ENCODE measurements around the gene SKAP1.
A peak's percentile ranks its signal among the peaks of the same experiment; 100 is the strongest.
"Not testable (repeated sequence)": the region's sequence is repeated elsewhere in the genome, so short reads cannot be mapped to it uniquely, and the experiment has no call there.

The SKAP1 gene

DNA sequence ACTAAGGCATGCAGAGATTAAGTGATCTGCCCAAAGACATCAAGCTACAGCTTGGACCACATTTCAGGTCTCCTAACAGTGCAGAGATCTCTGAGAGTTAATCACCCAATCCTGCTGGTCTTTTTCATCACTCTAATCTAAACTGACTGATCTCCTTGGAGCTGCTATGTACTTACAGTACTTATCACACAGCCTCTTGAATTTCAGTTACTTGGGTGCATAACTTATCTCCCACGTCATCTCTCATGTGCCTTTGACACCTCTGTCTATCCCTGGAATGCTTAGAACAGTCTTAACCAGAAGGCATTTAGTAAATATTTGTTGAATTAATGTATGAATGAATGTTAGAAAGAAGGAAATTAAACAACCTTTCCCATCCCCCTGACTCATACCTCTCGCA lies 183.4 kb downstream of the SKAP1 start:
- DNase-seq (ENCODE audit: insufficient read length) (no peak), FAIRE-seq (no peak)
- TF ChIP-seq TAF1 (IDR thresholded peaks at IDR 0.05; ENCODE audit: borderline replicate concordance, low read depth, low read length), result no peak
- TF ChIP-seq POLR2A (IDR thresholded peaks at IDR 0.05; ENCODE audit: low read depth, low read length), result no peak
- no peak for TF ChIP-seq POLR2AphosphoS5 (IDR thresholded peaks at IDR 0.05; ENCODE audit: low read depth, low read length)

DNA sequence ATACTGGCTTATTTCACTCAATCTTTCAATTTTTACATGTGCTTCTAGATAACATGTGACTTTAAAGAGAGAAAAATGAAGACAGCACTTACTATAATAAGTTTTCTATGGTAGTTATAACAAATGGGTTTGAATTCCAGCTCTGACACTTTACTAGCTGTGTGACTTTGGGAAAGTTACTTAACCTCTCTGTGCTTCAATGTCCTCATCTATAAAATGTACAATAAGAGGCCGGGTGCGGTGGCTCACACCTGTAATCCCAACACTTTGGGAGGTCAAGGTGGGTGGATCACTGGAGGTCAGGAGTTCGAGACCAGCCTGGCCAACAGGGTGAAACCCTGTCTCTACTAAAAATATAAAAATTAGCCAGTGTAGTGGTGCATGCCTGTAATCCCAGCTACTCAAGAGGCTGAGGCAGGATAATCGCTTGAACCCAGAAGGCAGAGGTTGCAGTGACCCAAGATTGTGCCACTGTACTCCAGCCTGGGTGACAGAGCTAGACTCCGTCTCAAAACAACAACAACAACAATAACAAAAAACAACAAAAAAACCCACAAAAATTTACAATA lies 184.5 kb downstream of the SKAP1 start:
- FAIRE-seq; DNase-seq (ENCODE audit: insufficient read length): not testable (repeated sequence)

DNA sequence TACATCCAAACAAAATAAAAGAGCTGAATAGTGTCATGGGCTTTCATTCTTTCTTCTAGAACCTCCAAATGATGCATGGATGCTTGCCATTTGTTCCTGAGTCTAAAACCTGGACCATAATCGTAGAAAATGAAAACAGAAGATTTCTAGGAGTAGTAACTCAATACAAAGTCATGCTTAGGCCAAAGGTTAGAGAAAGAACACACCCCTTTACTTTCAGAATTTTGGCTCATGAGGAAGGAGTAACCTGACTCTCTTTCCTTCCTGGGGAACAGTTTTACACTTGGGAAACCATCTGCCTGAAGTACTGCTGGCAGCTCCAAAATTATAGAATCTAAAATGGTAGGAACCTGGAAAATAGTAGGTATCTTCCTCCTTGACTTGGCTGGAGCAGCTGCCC lies 185.2 kb downstream of the SKAP1 start:
- DNase-seq (ENCODE audit: insufficient read length) (no peak), FAIRE-seq (no peak)
- TF ChIP-seq POLR2A (IDR thresholded peaks at IDR 0.05; ENCODE audit: low read depth, low read length), result no peak
- TF ChIP-seq TAF1 (IDR thresholded peaks at IDR 0.05; ENCODE audit: borderline replicate concordance, low read depth, low read length), result no peak
- TF ChIP-seq POLR2AphosphoS5 (IDR thresholded peaks at IDR 0.05; ENCODE audit: low read depth, low read length), result no peak

DNA sequence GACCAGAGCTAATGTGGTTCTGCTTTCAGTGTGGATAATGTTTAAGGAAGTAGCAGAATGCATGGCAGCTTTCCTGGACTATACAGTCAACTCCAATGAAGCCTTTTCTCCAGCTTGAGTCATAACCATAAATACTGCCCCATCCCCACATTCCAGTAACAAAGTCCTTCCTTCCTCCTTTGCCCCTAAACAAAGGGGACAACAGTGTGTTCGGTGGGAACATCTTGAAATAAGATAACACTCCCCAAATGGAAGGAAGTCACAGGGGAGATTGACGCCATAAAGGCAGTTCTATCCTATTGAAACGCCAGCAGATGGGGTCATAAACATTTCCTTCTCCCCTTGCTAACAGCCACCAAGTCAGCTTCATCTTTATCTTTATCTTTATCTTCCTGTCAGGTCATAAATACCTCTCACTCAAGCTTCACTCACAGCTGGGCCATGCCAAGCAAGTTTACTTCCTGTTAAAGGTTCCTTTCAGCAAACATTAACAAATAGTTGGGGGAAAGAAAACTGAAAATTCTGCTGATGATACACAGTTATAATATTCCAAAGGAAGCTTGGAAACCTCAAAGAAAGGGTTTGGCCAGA lies 185.8 kb downstream of the SKAP1 start:
- DNase-seq (ENCODE audit: insufficient read length) (no peak), FAIRE-seq (peak; percentile 40)
- no peak for TF ChIP-seq POLR2AphosphoS5 (IDR thresholded peaks at IDR 0.05; ENCODE audit: low read depth, low read length)
- no peak for TF ChIP-seq POLR2A (IDR thresholded peaks at IDR 0.05; ENCODE audit: low read depth, low read length)
- no peak for TF ChIP-seq TAF1 (IDR thresholded peaks at IDR 0.05; ENCODE audit: borderline replicate concordance, low read depth, low read length)

DNA sequence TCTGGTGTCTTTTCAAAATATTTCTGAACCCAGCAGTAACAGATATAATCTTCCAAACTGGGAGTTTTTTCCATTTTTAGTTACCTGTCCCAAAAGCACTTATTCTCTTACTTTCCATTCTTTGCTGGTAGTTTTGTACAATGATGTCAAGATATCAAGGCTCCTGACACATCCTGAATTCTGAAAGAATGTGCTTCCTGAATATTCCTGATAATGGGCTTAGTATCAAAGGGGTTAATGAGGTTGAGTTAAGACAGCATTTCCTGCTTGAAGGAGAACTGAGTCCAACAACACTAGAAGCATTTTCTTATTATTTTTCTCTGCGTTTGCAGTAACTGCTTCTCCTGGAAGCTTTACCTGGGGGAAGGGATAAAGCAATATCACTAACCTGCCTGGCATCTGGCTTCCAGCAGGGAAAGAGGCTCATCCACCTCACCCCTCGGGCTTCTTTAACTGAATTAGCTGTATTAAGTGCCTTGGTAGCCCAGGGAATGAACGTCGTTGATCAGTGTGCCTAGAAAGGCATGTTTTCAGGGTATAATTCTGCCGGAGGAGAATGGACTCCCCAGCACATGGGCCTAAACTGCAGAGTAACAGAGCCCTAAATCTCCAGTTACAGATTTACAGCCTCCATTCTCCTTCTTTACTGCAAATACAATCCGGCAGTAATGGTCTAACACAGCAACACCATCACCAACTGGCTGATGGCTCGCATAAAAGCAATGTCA lies 188.1 kb downstream of the SKAP1 start:
- TF ChIP-seq TAF1 (IDR thresholded peaks at IDR 0.05; ENCODE audit: borderline replicate concordance, low read depth, low read length) (no peak), POLR2AphosphoS5 (IDR thresholded peaks at IDR 0.05; ENCODE audit: low read depth, low read length) (no peak), POLR2A (IDR thresholded peaks at IDR 0.05; ENCODE audit: low read depth, low read length) (no peak)
- no peak for DNase-seq (ENCODE audit: insufficient read length)
- no peak for FAIRE-seq

DNA sequence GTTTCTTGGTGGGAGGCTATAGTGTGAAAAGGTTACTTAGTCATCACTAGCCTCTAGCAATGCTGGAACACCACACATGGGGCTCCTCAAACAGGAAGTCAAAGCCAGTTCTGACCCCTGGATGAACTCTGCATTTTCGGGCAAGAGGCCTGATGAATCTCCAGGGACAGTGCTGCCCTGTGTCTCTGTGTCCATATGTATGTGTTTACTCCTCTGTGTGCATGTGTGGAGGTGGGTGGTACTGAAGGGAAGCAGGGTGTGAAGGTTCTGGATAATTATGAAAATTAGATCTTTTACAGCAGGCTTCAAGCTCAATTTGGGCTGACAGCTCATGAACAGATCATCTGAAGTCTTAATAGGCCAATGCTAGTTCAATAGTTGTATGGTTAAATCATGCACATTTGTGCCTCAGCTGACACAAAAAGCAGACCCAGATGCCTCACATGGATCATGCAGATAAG lies 188.9 kb downstream of the SKAP1 start:
- FAIRE-seq (peak; percentile 86), DNase-seq (ENCODE audit: insufficient read length) (peak; percentile 31)
- TF ChIP-seq POLR2A (IDR thresholded peaks at IDR 0.05; ENCODE audit: low read depth, low read length) (no peak), TAF1 (IDR thresholded peaks at IDR 0.05; ENCODE audit: borderline replicate concordance, low read depth, low read length) (no peak), POLR2AphosphoS5 (IDR thresholded peaks at IDR 0.05; ENCODE audit: low read depth, low read length) (no peak)

DNA sequence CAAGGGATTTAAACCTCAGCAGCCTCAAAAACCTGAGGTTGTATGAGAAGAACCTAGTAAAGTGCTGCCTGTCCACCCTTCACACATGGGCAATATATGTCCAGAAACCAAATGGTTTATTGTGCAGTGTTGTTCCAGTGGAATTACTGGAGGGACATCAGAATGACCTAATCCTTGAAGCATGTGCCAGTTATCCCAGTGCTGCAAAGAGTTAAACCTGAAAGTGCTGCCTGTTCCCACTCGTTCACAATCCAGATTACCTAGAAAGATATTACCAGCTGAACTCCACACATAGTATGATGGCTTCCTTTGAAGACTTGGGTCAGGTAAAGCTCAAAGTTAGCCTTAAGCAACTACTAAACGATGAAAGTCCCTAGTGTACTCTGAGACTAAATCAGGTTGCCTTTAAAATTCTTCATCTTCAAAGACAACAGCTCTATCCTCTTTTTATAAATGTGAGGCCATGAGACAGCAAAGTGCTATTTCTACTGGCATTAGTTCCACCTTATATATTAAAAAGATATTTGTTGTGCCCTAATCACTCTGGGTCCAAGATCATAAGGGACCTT lies 189.4 kb downstream of the SKAP1 start:
- FAIRE-seq (no peak), DNase-seq (ENCODE audit: insufficient read length) (no peak)
- TF ChIP-seq POLR2AphosphoS5 (IDR thresholded peaks at IDR 0.05; ENCODE audit: low read depth, low read length) (no peak), TAF1 (IDR thresholded peaks at IDR 0.05; ENCODE audit: borderline replicate concordance, low read depth, low read length) (no peak), POLR2A (IDR thresholded peaks at IDR 0.05; ENCODE audit: low read depth, low read length) (no peak)

DNA sequence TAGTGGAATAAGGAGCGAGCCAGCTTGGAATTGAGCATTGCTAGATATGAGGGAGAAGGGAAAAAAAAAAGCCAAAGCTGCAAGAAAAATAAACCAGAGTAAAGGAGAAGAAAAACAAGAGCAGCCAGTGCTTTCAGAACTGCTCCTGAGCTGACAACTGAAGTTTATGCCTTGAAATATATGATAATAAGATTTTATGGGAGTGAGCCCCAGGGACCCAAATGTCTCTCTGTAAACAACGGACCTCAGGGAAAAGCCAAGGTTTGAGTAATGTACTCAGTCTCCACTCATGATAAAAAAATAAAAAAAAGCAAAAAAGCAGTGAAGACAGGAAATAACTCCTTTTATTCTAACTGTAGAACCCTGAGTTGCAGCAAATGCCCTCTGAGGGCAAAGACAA lies 189.9 kb downstream of the SKAP1 start:
- FAIRE-seq, result no peak

DNA sequence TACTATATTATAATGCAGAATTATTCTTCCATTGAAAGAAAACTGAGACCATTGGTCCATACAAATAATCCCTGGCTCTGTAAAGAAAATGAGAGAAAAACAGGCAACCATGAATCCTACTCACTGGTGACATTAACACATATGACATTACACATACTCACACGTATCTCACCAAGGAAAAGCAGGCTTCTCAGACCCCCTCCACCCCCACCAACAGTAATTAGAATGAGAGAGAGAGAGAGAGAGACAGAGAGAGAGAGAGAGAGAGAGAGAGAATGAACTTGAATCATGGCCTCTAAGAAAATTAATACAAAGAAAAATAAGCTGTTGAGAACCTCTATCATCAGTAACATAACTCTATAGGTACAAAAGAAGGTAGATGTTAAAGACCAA lies 190.4 kb downstream of the SKAP1 start:
- DNase-seq (ENCODE audit: insufficient read length), result no peak
- TF ChIP-seq TAF1 (IDR thresholded peaks at IDR 0.05; ENCODE audit: borderline replicate concordance, low read depth, low read length) (no peak), POLR2A (IDR thresholded peaks at IDR 0.05; ENCODE audit: low read depth, low read length) (no peak), POLR2AphosphoS5 (IDR thresholded peaks at IDR 0.05; ENCODE audit: low read depth, low read length) (no peak)
- no peak for FAIRE-seq

More for the DNA sequence above, 189.9 kb downstream of the SKAP1 start:
- TF ChIP-seq POLR2A (IDR thresholded peaks at IDR 0.05; ENCODE audit: low read depth, low read length), result no peak
- TF ChIP-seq TAF1 (IDR thresholded peaks at IDR 0.05; ENCODE audit: borderline replicate concordance, low read depth, low read length), result no peak
- TF ChIP-seq POLR2AphosphoS5 (IDR thresholded peaks at IDR 0.05; ENCODE audit: low read depth, low read length), result no peak
- no peak for DNase-seq (ENCODE audit: insufficient read length)

DNA sequence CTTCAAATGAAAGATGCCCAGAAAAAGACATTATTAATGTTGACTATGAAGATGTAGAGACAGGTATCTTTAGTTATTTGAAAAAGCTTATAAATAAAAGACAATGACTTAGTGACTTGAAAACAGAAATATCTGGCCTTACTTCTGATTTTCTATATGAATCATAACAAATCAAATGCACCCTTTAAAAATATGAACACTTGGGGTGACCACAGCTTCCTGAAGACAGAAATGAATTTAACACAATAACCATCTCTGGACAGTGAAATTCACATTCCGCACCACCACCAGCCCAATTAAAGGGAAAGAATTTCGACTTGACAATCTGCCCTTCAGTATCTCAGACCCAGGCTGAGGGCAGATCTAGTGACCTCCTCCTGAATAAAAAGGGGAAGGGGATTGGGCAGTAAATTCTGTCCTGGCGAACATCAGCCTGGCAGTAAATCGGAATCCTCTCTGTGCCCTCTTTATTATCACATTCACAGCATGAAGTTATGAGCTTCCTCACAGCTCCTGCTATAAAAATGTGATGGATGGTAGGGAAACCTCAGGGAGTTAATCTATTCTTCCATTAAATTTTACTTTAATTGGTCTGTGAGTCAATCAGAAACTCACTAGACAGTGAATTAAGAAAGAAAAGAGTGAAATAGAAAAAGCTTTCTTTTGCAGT lies 190.9 kb downstream of the SKAP1 start:
- FAIRE-seq (peak; percentile 74), DNase-seq (ENCODE audit: insufficient read length) (no peak)
- TF ChIP-seq POLR2AphosphoS5 (IDR thresholded peaks at IDR 0.05; ENCODE audit: low read depth, low read length) (no peak), POLR2A (IDR thresholded peaks at IDR 0.05; ENCODE audit: low read depth, low read length) (no peak), TAF1 (IDR thresholded peaks at IDR 0.05; ENCODE audit: borderline replicate concordance, low read depth, low read length) (no peak)

DNA sequence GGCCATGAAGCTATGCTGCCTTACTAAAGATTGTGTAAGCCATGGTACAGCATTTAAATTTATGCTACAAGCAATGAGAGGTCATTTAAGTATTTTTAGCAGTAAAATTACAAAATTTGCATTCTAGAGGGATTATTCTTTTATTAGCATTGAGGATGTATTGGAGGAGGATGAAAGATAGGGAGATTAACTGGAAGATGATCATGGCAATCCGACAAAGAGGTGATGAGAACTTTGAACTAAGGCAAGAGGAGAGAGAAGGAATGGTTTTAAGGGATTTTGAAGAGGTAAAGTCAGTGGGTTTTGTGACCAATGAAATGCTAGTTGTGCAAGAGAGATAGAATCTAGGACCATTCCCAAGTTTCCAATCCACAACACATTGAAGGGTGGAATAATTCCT lies 192.6 kb downstream of the SKAP1 start:
- no peak for TF ChIP-seq POLR2AphosphoS5 (IDR thresholded peaks at IDR 0.05; ENCODE audit: low read depth, low read length)
- no peak for TF ChIP-seq POLR2A (IDR thresholded peaks at IDR 0.05; ENCODE audit: low read depth, low read length)
- no peak for TF ChIP-seq TAF1 (IDR thresholded peaks at IDR 0.05; ENCODE audit: borderline replicate concordance, low read depth, low read length)
- DNase-seq (ENCODE audit: insufficient read length), result no peak
- no peak for FAIRE-seq

All from GM12892 (cell line).